Measurements from ENCODE around the gene APOB. TPM values are rescaled to one million over a fixed set of nuclear protein-coding genes. Genes with fewer than 3 reads are reported as not detected.

APOB gene
- total and polyA plus RNA-seq, 2 of the 13 experiments (the other 11 are each of a cell fraction or from before 2014, with no cell fraction given), result 1,569 to 2,515 TPM

DNA sequence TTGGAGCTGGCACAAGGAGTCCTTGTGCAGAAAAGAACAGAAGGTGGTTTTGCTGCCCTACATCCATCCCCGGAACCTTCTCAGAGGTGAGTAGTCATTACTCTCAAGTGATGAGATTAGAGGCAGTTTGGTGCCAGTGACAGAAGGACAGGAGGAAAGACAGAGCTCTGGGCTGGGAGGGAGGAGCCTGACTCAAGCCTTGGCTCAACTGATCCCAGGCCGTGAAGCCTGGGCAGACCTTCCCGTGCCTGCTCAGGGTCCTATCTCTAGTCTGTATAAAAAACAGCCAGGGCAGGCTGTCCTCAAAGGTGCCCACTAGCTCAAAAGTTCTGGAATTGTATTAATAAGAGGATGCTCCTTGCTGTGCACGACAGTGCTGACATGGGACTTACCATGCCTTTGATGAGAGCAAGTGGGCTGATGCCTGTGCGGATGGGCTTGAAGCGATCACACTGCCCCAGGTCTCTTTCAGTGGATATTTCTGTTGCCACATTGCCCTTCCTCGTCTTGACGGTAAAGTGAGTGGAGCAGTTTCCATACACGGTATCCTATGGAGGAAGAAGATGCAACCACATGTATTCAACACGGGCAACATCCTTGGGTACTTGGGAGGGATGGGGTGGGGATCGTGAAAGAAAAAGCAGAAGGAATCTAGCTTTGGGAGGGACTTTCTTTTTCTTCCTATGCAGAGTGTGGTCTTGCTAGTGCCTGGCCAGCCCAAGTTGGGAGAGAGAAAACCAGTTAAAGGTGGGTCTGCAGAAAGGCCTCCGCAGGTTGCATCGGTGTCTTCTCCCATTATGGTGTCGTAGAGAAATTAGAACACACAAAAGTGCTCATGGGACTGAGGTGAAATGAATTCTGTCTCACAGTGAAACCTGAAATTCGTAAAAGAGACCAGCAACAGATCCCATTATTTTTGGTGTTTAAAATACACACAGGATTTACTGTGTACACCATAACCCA lies 6.9 kb downstream of the APOB start (continued):
- TF ChIP-seq, protein P1, sequence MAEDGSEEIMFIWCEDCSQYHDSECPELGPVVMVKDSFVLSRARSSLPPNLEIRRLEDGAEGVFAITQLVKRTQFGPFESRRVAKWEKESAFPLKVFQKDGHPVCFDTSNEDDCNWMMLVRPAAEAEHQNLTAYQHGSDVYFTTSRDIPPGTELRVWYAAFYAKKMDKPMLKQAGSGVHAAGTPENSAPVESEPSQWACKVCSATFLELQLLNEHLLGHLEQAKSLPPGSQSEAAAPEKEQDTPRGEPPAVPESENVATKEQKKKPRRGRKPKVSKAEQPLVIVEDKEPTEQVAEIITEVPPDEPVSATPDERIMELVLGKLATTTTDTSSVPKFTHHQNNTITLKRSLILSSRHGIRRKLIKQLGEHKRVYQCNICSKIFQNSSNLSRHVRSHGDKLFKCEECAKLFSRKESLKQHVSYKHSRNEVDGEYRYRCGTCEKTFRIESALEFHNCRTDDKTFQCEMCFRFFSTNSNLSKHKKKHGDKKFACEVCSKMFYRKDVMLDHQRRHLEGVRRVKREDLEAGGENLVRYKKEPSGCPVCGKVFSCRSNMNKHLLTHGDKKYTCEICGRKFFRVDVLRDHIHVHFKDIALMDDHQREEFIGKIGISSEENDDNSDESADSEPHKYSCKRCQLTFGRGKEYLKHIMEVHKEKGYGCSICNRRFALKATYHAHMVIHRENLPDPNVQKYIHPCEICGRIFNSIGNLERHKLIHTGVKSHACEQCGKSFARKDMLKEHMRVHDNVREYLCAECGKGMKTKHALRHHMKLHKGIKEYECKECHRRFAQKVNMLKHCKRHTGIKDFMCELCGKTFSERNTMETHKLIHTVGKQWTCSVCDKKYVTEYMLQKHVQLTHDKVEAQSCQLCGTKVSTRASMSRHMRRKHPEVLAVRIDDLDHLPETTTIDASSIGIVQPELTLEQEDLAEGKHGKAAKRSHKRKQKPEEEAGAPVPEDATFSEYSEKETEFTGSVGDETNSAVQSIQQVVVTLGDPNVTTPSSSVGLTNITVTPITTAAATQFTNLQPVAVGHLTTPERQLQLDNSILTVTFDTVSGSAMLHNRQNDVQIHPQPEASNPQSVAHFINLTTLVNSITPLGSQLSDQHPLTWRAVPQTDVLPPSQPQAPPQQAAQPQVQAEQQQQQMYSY (CRISPR knock-in tag; IDR thresholded peaks at IDR 0.05), result 0 out of 2 replicates have a peak, but pooled peaks have one; percentile 9
- TF ChIP-seq ZNF343 (CRISPR knock-in tag; IDR thresholded peaks at IDR 0.05), result 0 out of 2 replicates have a peak, but pooled peaks have one; percentile 21
- TF ChIP-seq, protein P2, sequence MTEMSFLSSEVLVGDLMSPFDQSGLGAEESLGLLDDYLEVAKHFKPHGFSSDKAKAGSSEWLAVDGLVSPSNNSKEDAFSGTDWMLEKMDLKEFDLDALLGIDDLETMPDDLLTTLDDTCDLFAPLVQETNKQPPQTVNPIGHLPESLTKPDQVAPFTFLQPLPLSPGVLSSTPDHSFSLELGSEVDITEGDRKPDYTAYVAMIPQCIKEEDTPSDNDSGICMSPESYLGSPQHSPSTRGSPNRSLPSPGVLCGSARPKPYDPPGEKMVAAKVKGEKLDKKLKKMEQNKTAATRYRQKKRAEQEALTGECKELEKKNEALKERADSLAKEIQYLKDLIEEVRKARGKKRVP (CRISPR knock-in tag; IDR thresholded peaks at IDR 0.05), result peak in 1 of 2 experiments; percentile 49; a peak in 2 of 4 replicates
- TF ChIP-seq, protein P3, sequence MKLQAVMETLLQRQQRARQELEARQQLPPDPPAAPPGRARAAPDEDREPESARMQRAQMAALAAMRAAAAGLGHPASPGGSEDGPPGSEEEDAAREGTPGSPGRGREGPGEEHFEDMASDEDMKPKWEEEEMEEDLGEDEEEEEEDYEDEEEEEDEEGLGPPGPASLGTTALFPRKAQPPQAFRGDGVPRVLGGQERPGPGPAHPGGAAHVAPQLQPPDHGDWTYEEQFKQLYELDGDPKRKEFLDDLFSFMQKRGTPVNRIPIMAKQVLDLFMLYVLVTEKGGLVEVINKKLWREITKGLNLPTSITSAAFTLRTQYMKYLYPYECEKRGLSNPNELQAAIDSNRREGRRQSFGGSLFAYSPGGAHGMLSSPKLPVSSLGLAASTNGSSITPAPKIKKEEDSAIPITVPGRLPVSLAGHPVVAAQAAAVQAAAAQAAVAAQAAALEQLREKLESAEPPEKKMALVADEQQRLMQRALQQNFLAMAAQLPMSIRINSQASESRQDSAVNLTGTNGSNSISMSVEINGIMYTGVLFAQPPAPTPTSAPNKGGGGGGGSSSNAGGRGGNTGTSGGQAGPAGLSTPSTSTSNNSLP (IDR thresholded peaks at IDR 0.05; ENCODE audit: low read depth, low read length), result no peak
- no peak for TF ChIP-seq HCFC1 (IDR thresholded peaks at IDR 0.05; ENCODE audit: low read depth, low read length)
- TF ChIP-seq, protein P4, sequence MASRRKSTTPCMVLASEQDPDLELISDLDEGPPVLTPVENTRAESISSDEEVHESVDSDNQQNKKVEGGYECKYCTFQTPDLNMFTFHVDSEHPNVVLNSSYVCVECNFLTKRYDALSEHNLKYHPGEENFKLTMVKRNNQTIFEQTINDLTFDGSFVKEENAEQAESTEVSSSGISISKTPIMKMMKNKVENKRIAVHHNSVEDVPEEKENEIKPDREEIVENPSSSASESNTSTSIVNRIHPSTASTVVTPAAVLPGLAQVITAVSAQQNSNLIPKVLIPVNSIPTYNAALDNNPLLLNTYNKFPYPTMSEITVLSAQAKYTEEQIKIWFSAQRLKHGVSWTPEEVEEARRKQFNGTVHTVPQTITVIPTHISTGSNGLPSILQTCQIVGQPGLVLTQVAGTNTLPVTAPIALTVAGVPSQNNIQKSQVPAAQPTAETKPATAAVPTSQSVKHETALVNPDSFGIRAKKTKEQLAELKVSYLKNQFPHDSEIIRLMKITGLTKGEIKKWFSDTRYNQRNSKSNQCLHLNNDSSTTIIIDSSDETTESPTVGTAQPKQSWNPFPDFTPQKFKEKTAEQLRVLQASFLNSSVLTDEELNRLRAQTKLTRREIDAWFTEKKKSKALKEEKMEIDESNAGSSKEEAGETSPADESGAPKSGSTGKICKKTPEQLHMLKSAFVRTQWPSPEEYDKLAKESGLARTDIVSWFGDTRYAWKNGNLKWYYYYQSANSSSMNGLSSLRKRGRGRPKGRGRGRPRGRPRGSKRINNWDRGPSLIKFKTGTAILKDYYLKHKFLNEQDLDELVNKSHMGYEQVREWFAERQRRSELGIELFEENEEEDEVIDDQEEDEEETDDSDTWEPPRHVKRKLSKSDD (CRISPR knock-in tag; IDR thresholded peaks at IDR 0.05; ENCODE audit: low read depth), result 0 out of 2 replicates have a peak, but pooled peaks have one; percentile 20
- 0 out of 2 replicates have a peak, but pooled peaks have one; percentile 38 for TF ChIP-seq ZNF737 (CRISPR knock-in tag; IDR thresholded peaks at IDR 0.05; ENCODE audit: borderline replicate concordance)
- no peak for TF ChIP-seq NR3C1 (CRISPR knock-in tag; IDR thresholded peaks at IDR 0.05)
- TF ChIP-seq DPF2 (CRISPR knock-in tag; IDR thresholded peaks at IDR 0.05; ENCODE audit: borderline replicate concordance, low read depth), result 0 out of 2 replicates have a peak, but pooled peaks have one; percentile 23
- TF ChIP-seq, protein P5, sequence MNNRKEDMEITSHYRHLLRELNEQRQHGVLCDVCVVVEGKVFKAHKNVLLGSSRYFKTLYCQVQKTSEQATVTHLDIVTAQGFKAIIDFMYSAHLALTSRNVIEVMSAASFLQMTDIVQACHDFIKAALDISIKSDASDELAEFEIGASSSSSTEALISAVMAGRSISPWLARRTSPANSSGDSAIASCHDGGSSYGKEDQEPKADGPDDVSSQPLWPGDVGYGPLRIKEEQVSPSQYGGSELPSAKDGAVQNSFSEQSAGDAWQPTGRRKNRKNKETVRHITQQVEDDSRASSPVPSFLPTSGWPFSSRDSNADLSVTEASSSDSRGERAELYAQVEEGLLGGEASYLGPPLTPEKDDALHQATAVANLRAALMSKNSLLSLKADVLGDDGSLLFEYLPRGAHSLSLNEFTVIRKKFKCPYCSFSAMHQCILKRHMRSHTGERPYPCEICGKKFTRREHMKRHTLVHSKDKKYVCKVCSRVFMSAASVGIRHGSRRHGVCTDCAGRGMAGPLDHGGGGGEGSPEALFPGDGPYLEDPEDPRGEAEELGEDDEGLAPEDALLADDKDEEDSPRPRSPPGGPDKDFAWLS (CRISPR knock-in tag; IDR thresholded peaks at IDR 0.05; ENCODE audit: borderline replicate concordance), result no peak
- 0 out of 2 replicates have a peak, but pooled peaks have one; percentile 54 for TF ChIP-seq ZNF17 (CRISPR knock-in tag; IDR thresholded peaks at IDR 0.05)
- TF ChIP-seq TAF1 (CRISPR knock-in tag; IDR thresholded peaks at IDR 0.05), result 0 out of 2 replicates have a peak, but pooled peaks have one; percentile 1
- no peak for TF ChIP-seq NFE2 (CRISPR knock-in tag; IDR thresholded peaks at IDR 0.05)

Measured in HepG2 (cell line).